Astrocyte (in vitro differentiated cells and primary cell): ENCODE results near the gene TNFAIP8L3. TPM values are rescaled to one million over a fixed set of nuclear protein-coding genes. Genes with fewer than 3 reads are reported as not detected.

Source experiments
- DNase-seq: peaks from one replicate; pipeline ENCODE4 v3.0.0-alpha.2; 2010; ENCODE audit warnings: low read depth
- FAIRE-seq: peaks from 2 replicates; lab custom pipeline; 2011; peaks lifted over from hg19 to GRCh38; lab: Jason Lieb, UNC
- H2AFZ ChIP-seq: 2 replicates; pipeline ENCODE4 v1.6.0; 2012; ENCODE audit warnings: low read depth, low read length, inconsistent platforms
- H3K27ac ChIP-seq: 2 replicates; pipeline ENCODE4 v1.5.1; 2011; ENCODE audit warnings: low read depth, low read length, inconsistent platforms
- H3K27me3 ChIP-seq: 2 replicates; pipeline ENCODE4 v1.6.0; 2011; ENCODE audit warnings: low read length, inconsistent platforms; ENCODE audit not compliant: insufficient read depth
- H3K36me3 ChIP-seq: 2 replicates; pipeline ENCODE4 v1.5.1; 2011; ENCODE audit warnings: low read length, inconsistent platforms; ENCODE audit not compliant: insufficient read depth
- H3K4me1 ChIP-seq: 2 replicates; pipeline ENCODE4 v1.5.1; 2011; ENCODE audit warnings: low read length, inconsistent platforms; ENCODE audit not compliant: insufficient read depth
- H3K4me2 ChIP-seq: 2 replicates; pipeline ENCODE4 v1.6.0; 2012; ENCODE audit warnings: low read length, inconsistent platforms
- H3K4me3 ChIP-seq: 2 replicates; pipeline ENCODE4 v1.5.1; 2011; ENCODE audit warnings: low read depth, mild to moderate bottlenecking, low read length, inconsistent platforms; ENCODE audit not compliant: insufficient read depth
- H3K79me2 ChIP-seq: 2 replicates; pipeline ENCODE4 v1.6.0; 2012; ENCODE audit warnings: mild to moderate bottlenecking, low read length, inconsistent platforms; ENCODE audit not compliant: insufficient read depth
- H3K9ac ChIP-seq: 2 replicates; pipeline ENCODE4 v1.6.0; 2012; ENCODE audit warnings: mild to moderate bottlenecking, low read length, inconsistent platforms
- H3K9me3 ChIP-seq: 2 replicates; pipeline ENCODE4 v1.5.1; 2012; ENCODE audit warnings: low read depth, mild to moderate bottlenecking, low read length, inconsistent platforms; ENCODE audit not compliant: insufficient read depth
- H4K20me1 ChIP-seq: 2 replicates; pipeline ENCODE4 v1.6.0; 2012; ENCODE audit warnings: low read length, inconsistent platforms; ENCODE audit not compliant: insufficient read depth
- H3K27ac Mint-ChIP-seq: one replicate; pipeline ENCODE4 v1.8.0; 2021; ENCODE audit warnings: mild to moderate bottlenecking, mixed read lengths; ENCODE audit not compliant: unreplicated experiment
- H3K27me3 Mint-ChIP-seq: one replicate; pipeline ENCODE4 v1.8.0; 2021; ENCODE audit warnings: low read depth, mixed read lengths; ENCODE audit not compliant: unreplicated experiment
- H3K36me3 Mint-ChIP-seq: one replicate; pipeline ENCODE4 v1.8.0; 2021; ENCODE audit warnings: low read depth, mixed read lengths; ENCODE audit not compliant: unreplicated experiment
- H3K4me1 Mint-ChIP-seq: one replicate; pipeline ENCODE4 v1.8.0; 2021; ENCODE audit warnings: low read depth, mixed read lengths; ENCODE audit not compliant: unreplicated experiment
- H3K4me3 Mint-ChIP-seq: one replicate; pipeline ENCODE4 v1.8.0; 2021; ENCODE audit warnings: mild to moderate bottlenecking, moderate library complexity, mixed read lengths; ENCODE audit not compliant: unreplicated experiment
- H3K9me3 Mint-ChIP-seq: one replicate; pipeline ENCODE4 v1.8.0; 2021; ENCODE audit warnings: mild to moderate bottlenecking, mixed read lengths; ENCODE audit not compliant: unreplicated experiment
- CTCF ChIP-seq: IDR thresholded peaks from 2 replicates; pipeline ENCODE4 v1.5.1; 2011; ENCODE audit warnings: low read depth, mild to moderate bottlenecking, inconsistent platforms, low read length, moderate library complexity; ENCODE audit not compliant: insufficient read depth
- EZH2 ChIP-seq: IDR thresholded peaks from 2 replicates; pipeline ENCODE4 v1.6.1; 2012; ENCODE audit warnings: mild to moderate bottlenecking, low read length, inconsistent platforms; ENCODE audit not compliant: insufficient read depth
- total RNA-seq: library from RNA; stranded (reverse); gene quantifications from 2 replicates; pipeline ENCODE4 v1.2.1, GENCODE V29; 2021

The TNFAIP8L3 gene
- total RNA-seq, 1 donor from 2014 or later: 1.1 TPM

GRCh38 chr15:51071578-51071977 is 23.1 kb downstream of the TNFAIP8L3 start:
- Histone ChIP-seq H2AFZ (no peak overlapping the region), H4K20me1 (no peaks in the 10 kb centered on the region), H3K79me2 (no peaks in the 10 kb centered on the region), H3K4me1 (no peaks in the 10 kb centered on the region), H3K9ac (no peak overlapping the region), H3K4me3 (no peak overlapping the region), H3K27ac (no peak overlapping the region), H3K36me3 (no peaks in the 10 kb centered on the region), H3K27me3 (peaks cover 28% of the 10 kb centered on the region), H3K9me3 (no peaks in the 10 kb centered on the region), H3K4me2 (no peak overlapping the region)
- H3K36me3 Mint-ChIP-seq: peaks cover 2% of the 10 kb centered on the region
- peaks cover 18% of the 10 kb centered on the region for H3K27me3 Mint-ChIP-seq
- H3K27ac Mint-ChIP-seq: no peak overlapping the region
- FAIRE-seq (no peak), DNase-seq (no peak)
- H3K9me3 Mint-ChIP-seq: peaks cover 4% of the 10 kb centered on the region
- no peak overlapping the region for H3K4me3 Mint-ChIP-seq
- TF ChIP-seq CTCF (no peak), EZH2 (no peak)
- no peaks in the 10 kb centered on the region for H3K4me1 Mint-ChIP-seq

GRCh38 chr15:51069983-51070382 is 24.7 kb downstream of the TNFAIP8L3 start:
- peaks cover 2% of the 10 kb centered on the region for H3K9me3 Mint-ChIP-seq
- H3K27ac ChIP-seq: no peak overlapping the region
- no peaks in the 10 kb centered on the region for H3K4me1 Mint-ChIP-seq
- no peak overlapping the region for H3K4me3 Mint-ChIP-seq
- H3K4me1 ChIP-seq: no peaks in the 10 kb centered on the region
- H3K9me3 ChIP-seq: no peaks in the 10 kb centered on the region
- no peak overlapping the region for H3K4me3 ChIP-seq
- no peak overlapping the region for H3K9ac ChIP-seq
- no peak for TF ChIP-seq CTCF
- TF ChIP-seq EZH2: no peak
- H3K36me3 ChIP-seq: no peaks in the 10 kb centered on the region
- H4K20me1 ChIP-seq: no peaks in the 10 kb centered on the region
- no peak overlapping the region for H3K4me2 ChIP-seq
- peaks cover 21% of the 10 kb centered on the region for H3K27me3 Mint-ChIP-seq
- no peak overlapping the region for H2AFZ ChIP-seq
- peaks cover 27% of the 10 kb centered on the region for H3K27me3 ChIP-seq
- DNase-seq: no peak
- FAIRE-seq: no peak
- H3K27ac Mint-ChIP-seq: no peak overlapping the region
- H3K36me3 Mint-ChIP-seq: no peaks in the 10 kb centered on the region
- H3K79me2 ChIP-seq: no peaks in the 10 kb centered on the region

- H2AFZ ChIP-seq: no peak overlapping the region
- H3K4me3 Mint-ChIP-seq: no peak overlapping the region
- H3K27me3 Mint-ChIP-seq: peaks cover 26% of the 10 kb centered on the region
- H3K27ac ChIP-seq: no peak overlapping the region
- no peaks in the 10 kb centered on the region for H3K9me3 ChIP-seq
- H3K36me3 Mint-ChIP-seq: no peaks in the 10 kb centered on the region
- DNase-seq (no peak), FAIRE-seq (no peak)
- H3K79me2 ChIP-seq: no peaks in the 10 kb centered on the region
- H3K4me1 Mint-ChIP-seq: no peaks in the 10 kb centered on the region
- H3K9ac ChIP-seq: no peak overlapping the region
- TF ChIP-seq EZH2: no peak
- TF ChIP-seq CTCF: no peak
- peaks cover 20% of the 10 kb centered on the region for H3K27me3 ChIP-seq
- no peaks in the 10 kb centered on the region for H3K9me3 Mint-ChIP-seq
- no peak overlapping the region for H3K27ac Mint-ChIP-seq
- no peak overlapping the region for H3K4me3 ChIP-seq
- H3K4me2 ChIP-seq: no peak overlapping the region
- H4K20me1 ChIP-seq: no peaks in the 10 kb centered on the region
- H3K4me1 ChIP-seq: no peaks in the 10 kb centered on the region
- no peaks in the 10 kb centered on the region for H3K36me3 ChIP-seq
Observed at GRCh38 chr15:51067510-51067909, 27.2 kb downstream of the TNFAIP8L3 start.
